HG03520 (cell line): ENCODE measurements around the gene PEX11B.

Experiments used
- ATAC-seq: cut with Tn5 transposase; IDR thresholded peaks from one replicate; pipeline ENCODE4 v1.9.1; 2021; ENCODE audit warnings: mild to moderate bottlenecking, moderate library complexity; ENCODE audit not compliant: unreplicated experiment

Gene PEX11B

DNA sequence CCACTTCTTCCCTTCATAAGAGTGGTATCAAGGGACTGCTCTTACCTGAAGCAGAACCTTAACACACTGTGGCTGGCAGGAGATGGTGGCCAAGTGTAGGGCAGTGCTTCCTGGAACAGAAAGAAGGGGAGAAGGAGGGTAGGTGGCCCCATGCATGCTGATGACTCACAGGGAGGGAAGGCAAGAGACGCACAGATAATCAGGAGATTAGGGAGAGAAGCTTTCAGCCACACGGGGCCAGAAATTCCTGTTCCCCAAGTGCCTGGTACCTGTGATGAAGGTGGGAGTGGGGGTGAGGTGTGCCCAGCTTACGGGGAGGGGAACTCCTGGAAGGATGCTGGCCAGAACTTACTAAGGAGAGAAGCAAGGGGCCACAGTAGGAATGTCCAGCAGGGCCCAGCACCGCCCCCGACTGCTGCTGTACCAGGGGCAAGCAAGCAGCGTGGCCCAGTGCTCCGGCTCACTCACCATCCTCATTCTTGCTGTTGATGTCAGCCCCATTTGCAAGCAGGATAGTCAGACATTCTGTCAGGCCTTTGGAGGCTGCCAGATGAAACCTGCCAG is 40.5 kb downstream of the PEX11B start:
- no peak for ATAC-seq

GRCh38 chr1:145874646-145875045 is 43.9 kb downstream of the PEX11B start:
- ATAC-seq = no peak

DNA sequence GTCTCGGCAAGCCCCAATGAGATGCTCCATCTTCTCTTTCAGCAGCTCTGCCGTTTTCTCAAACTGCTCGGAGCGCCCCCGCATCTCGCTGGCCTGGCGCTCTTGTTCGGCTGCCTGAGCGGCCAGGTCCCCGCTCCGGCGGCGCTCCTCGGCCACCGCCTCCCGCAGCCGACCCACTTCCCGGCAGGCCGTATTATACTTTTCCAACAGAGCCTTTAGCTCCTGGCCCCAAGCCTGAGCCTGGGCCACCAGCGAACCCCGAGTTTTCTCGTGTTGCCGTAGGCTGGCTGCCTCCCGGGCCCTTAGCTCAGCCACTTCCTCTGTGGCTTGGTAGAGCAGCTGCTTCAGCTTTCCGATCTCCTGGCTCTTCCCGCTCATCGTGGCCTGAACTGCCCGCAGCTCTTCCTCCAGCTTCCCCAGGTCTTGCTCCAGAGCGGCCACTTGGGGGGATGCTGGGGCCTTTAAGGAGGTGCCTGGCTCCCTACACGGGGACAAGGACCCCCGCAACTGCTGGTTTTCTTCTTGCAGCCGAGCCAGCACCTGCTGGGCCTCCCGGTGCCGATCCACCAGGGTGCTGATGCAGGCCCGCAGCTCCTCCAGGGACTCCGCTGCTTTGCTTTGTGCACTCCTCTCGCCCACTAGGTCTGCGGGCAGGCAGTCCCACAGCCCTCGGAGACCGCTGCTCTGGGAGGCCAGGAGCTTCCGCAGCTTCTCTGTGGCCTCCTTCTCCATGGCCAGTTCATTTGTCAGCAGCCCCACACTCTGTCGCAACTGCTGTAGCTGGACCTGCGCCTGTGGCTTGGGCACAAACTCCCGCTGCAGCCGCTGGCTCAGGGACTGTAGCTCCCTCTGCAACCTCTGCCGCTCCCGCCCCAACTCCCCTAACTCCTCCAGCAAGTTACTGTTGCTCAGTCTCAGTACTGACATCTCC is 46.3 kb downstream of the PEX11B start:
- no peak for ATAC-seq

- ATAC-seq = no peak
Measured at GRCh38 chr1:145868232-145868631, 50.3 kb downstream of the PEX11B start.

DNA sequence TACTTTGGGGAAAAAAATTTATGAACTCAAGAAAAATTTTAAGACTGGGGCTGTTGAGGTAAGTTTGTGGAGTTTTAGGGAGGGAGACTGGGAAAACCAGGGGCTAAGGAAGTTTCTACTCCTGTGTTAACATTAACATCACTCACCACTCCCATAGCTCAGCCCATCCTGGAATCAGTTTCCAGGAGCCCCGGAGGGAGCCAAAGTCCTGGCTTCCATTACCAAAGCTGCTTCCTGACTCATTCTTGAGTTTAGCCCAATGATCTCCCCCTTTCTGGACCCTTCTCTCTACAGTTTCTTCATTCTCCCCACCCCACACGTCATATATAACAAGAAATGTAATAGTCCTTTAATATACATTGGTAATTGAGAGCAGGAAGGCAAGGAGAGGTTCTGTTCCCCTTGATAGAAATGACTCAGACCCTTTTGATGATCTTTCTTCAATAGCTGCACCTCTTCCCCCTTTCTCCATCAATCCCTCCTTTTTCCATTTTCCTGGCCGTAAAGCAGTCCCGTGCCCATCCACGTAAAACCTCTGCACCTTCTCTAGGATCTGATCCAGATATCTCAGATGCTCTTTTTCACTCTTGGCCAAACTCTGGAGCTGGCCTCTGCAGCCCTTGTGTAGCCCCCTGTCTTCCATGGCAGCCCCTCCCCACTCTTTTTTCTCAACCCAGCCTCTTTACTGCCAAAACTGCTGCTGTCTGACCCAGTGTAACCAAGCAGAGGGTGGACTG is 55.1 kb downstream of the PEX11B start:
- ATAC-seq = no peak
